HepG2 (cell line): ENCODE data around the gene NACC2. TPM values are rescaled to one million over a fixed set of nuclear protein-coding genes. Genes with fewer than 3 reads are reported as not detected.

Source experiments
- GPBP1L1 ChIP-seq: sonication (generic); formaldehyde crosslinking; IDR thresholded peaks from 2 replicates; pipeline ENCODE4 v1.5.0; 2020; ENCODE audit warnings: mild to moderate bottlenecking, missing genetic modification reagents
- KLF13 ChIP-seq: sonication (generic); formaldehyde crosslinking; IDR thresholded peaks from 2 replicates; pipeline ENCODE4 v1.4.0; 2020; ENCODE audit warnings: mild to moderate bottlenecking, missing genetic modification reagents
- MXD4 ChIP-seq: IDR thresholded peaks from 2 replicates; pipeline ENCODE4 v1.6.1; 2016; ENCODE audit warnings: mild to moderate bottlenecking, missing biosample characterization, missing genetic modification reagents
- NFRKB ChIP-seq: fragments of 450-650 bp; IDR thresholded peaks from 2 replicates; pipeline ENCODE4 v1.6.1; 2017
- PAX8 ChIP-seq: sonication (generic); formaldehyde crosslinking; IDR thresholded peaks from 2 replicates; pipeline ENCODE4 v1.8.0; 2022; ENCODE audit warnings: mild to moderate bottlenecking, missing genetic modification reagents, borderline replicate concordance
- TSC22D2 ChIP-seq: sonication (generic); formaldehyde crosslinking; IDR thresholded peaks from 2 replicates; pipeline ENCODE4 v1.5.1; 2020; ENCODE audit warnings: missing genetic modification reagents, mild to moderate bottlenecking, borderline replicate concordance
- ZBTB34 ChIP-seq: sonication (generic); formaldehyde crosslinking; IDR thresholded peaks from 2 replicates; pipeline ENCODE4 v1.8.0; 2022; ENCODE audit warnings: mild to moderate bottlenecking, missing genetic modification reagents
- ZC3H4 ChIP-seq: sonication (generic); formaldehyde crosslinking; IDR thresholded peaks from 2 replicates; pipeline ENCODE4 v1.4.0; 2020; ENCODE audit warnings: missing genetic modification reagents, borderline replicate concordance
- ZFAT ChIP-seq: sonication (generic); formaldehyde crosslinking; conservative IDR thresholded peaks from 2 replicates; pipeline ENCODE4 v1.8.1; 2023; ENCODE audit warnings: missing genetic modification reagents, inconsistent platforms
- ZNF121 ChIP-seq: sonication (generic); formaldehyde crosslinking; IDR thresholded peaks from 2 replicates; pipeline ENCODE4 v1.5.0; 2020; ENCODE audit warnings: mild to moderate bottlenecking, missing genetic modification reagents
- ZNF354B ChIP-seq: sonication (generic); formaldehyde crosslinking; IDR thresholded peaks from 2 replicates; pipeline ENCODE4 v1.8.0; 2022; ENCODE audit warnings: mild to moderate bottlenecking, missing genetic modification reagents
- ZNF362 ChIP-seq: sonication (generic); formaldehyde crosslinking; IDR thresholded peaks from 2 replicates; pipeline ENCODE4 v1.4.0; 2020; ENCODE audit warnings: missing genetic modification reagents, mild to moderate bottlenecking, borderline replicate concordance
- ZNF563 ChIP-seq: sonication (generic); formaldehyde crosslinking; IDR thresholded peaks from 2 replicates; pipeline ENCODE4 v1.8.0; 2022; ENCODE audit warnings: mild to moderate bottlenecking, moderate library complexity, missing genetic modification reagents
- ZNF644 ChIP-seq: IDR thresholded peaks from 2 replicates; pipeline ENCODE4 v1.6.1; 2016; ENCODE audit warnings: low read depth
- ZXDC ChIP-seq: sonication (generic); formaldehyde crosslinking; IDR thresholded peaks from 2 replicates; pipeline ENCODE4 v1.5.0; 2020; ENCODE audit warnings: mild to moderate bottlenecking, missing genetic modification reagents
- polyA plus RNA-seq, 8 experiments: library from polyadenylated mRNA; depleted of rRNA in 3 of 8; stranded (reverse) in 7 of 8; unstranded in 1 of 8; fragments of >200 nt; fragmentation: Illumina TruSeq in 4 of 8; extraction: Trizol in 4 of 8; gene quantifications; 2 replicates each; pipeline versions ENCODE4 v1.2.1 to v1.2.3, GENCODE V29; 2011 to 2016; ENCODE audit warnings: low read depth in 4 of 8, missing spikeins in 1 of 8, mixed read lengths in 1 of 8; ENCODE audit not compliant: insufficient read depth in 1 of 8
- total RNA-seq, 5 experiments: library from RNA; depleted of rRNA; stranded (reverse); fragments of >200 nt; fragmentation: Illumina TruSeq; extraction: Trizol; gene quantifications; 2 replicates each; pipeline ENCODE4 v1.2.3, GENCODE V29; 2016; ENCODE audit warnings: low read depth in 1 of 5
- TF ChIP-seq, protein P1 (sequence below): sonication (generic); formaldehyde crosslinking; IDR thresholded peaks from 2 replicates; pipeline ENCODE4 v1.5.0; 2020; ENCODE audit warnings: mild to moderate bottlenecking, missing genetic modification reagents, borderline replicate concordance
- TF ChIP-seq, protein P2 (sequence below): fragments of 450-650 bp; IDR thresholded peaks from 2 replicates; pipeline ENCODE4 v1.6.1; 2017
- TF ChIP-seq, protein P3 (sequence below): sonication (generic); formaldehyde crosslinking; IDR thresholded peaks from 2 replicates; pipeline ENCODE4 v1.8.0; 2022; ENCODE audit warnings: mild to moderate bottlenecking, missing genetic modification reagents, moderate library complexity

The NACC2 gene
- total and polyA plus RNA-seq, 2 of the 13 experiments (the other 11 are each of a cell fraction or from before 2014, with no cell fraction given): 5.9 to 12.3 TPM

DNA sequence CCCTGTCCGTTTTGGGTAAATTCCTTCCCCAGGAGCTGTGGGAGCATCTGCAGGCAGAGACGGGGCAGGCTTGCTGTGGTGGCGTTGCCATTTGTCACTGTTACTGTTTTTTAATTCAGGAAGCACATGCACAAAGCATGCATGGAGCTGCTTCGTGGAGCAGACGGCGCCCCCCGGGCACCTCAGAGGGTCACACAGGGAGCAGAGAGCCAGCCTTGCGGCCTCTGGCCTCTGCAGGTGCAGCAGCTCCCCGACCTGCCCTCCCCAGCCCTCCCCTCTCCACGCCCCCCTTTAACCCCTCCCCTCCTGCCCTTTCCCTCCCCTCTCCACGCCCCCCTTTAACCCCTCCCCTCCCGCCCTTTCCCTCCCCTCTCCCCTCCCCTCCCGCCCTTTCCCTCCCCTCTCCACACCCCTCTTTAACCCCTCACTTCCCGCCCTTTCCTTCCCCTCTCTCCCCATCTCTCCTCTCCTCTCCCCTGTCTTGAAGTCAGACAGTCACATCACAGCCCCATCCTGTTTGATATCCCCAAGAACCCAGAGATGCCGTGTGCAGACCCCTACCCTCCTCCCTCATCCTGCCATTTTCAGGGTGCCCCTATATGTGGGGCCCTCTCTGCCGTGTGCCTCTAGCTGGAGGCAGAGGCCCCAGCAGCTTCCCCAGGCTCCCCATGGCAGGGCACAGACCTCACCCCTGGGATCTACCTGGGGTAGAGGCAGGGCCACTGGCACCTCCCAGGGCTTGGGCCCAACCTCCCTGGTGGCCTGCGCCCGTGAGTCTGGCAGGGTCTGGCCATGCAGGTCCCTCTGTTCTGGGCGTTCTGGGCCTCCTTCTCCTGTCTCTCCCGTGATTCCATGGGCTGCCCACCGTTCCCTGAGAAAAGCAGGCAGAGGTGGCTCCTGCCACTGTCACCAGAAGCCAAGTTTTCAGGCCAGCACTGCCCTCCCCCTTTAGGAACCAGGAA lies 104.3 kb downstream of the NACC2 start (continued):
- no peak for TF ChIP-seq ZNF121 (CRISPR knock-in tag)
- TF ChIP-seq KLF13: no peak
- TF ChIP-seq, protein P1, sequence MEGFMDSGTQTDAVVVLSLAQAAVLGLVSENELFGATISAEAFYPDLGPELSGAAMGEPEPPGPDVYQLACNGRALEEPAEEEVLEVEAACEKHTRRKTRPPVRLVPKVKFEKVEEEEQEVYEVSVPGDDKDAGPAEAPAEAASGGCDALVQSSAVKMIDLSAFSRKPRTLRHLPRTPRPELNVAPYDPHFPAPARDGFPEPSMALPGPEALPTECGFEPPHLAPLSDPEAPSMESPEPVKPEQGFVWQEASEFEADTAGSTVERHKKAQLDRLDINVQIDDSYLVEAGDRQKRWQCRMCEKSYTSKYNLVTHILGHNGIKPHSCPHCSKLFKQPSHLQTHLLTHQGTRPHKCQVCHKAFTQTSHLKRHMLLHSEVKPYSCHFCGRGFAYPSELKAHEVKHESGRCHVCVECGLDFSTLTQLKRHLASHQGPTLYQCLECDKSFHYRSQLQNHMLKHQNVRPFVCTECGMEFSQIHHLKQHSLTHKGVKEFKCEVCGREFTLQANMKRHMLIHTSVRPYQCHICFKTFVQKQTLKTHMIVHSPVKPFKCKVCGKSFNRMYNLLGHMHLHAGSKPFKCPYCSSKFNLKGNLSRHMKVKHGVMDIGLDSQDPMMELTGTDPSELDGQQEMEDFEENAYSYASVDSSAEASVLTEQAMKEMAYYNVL (CRISPR knock-in tag): no peak
- no peak for TF ChIP-seq NFRKB
- no peak for TF ChIP-seq ZFAT (CRISPR knock-in tag)
- no peak for TF ChIP-seq TSC22D2
- TF ChIP-seq MXD4 (CRISPR knock-in tag): no peak
- TF ChIP-seq ZNF563 (CRISPR knock-in tag): no peak
- TF ChIP-seq, protein P2, sequence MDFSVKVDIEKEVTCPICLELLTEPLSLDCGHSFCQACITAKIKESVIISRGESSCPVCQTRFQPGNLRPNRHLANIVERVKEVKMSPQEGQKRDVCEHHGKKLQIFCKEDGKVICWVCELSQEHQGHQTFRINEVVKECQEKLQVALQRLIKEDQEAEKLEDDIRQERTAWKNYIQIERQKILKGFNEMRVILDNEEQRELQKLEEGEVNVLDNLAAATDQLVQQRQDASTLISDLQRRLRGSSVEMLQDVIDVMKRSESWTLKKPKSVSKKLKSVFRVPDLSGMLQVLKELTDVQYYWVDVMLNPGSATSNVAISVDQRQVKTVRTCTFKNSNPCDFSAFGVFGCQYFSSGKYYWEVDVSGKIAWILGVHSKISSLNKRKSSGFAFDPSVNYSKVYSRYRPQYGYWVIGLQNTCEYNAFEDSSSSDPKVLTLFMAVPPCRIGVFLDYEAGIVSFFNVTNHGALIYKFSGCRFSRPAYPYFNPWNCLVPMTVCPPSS: no peak
- no peak for TF ChIP-seq GPBP1L1
- no peak for TF ChIP-seq ZNF644
- TF ChIP-seq ZNF354B (CRISPR knock-in tag): no peak
- no peak for TF ChIP-seq ZC3H4 (CRISPR knock-in tag)
- no peak for TF ChIP-seq PAX8 (CRISPR knock-in tag)
- no peak for TF ChIP-seq ZNF362
- TF ChIP-seq ZBTB34 (CRISPR knock-in tag): no peak
- TF ChIP-seq ZXDC (CRISPR knock-in tag): no peak
- TF ChIP-seq, protein P3, sequence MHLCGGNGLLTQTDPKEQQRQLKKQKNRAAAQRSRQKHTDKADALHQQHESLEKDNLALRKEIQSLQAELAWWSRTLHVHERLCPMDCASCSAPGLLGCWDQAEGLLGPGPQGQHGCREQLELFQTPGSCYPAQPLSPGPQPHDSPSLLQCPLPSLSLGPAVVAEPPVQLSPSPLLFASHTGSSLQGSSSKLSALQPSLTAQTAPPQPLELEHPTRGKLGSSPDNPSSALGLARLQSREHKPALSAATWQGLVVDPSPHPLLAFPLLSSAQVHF (CRISPR knock-in tag): no peak
